GM12891 (cell line): ENCODE measurements around the gene DGAT2L6.
"Not testable (repeated sequence)": the region's sequence is repeated elsewhere in the genome, so short reads cannot be mapped to it uniquely, and the experiment has no call there.

ENCODE experiments used
- DNase-seq: peaks from one replicate; pipeline ENCODE4 v3.0.0; 2011; ENCODE audit warnings: low spot score; ENCODE audit not compliant: insufficient read length
- FAIRE-seq: peaks from 2 replicates; lab custom pipeline; 2011; peaks lifted over from hg19 to GRCh38; lab: Jason Lieb, UNC
- PAX5 ChIP-seq: IDR thresholded peaks from 2 replicates; pipeline ENCODE4 v1.6.1; 2011; ENCODE audit warnings: low read length, moderate library complexity, mild to moderate bottlenecking; ENCODE audit not compliant: insufficient read depth, severe bottlenecking
- POLR2A ChIP-seq: IDR thresholded peaks from 2 replicates; pipeline ENCODE4 v1.6.1; 2011; ENCODE audit warnings: low read depth, low read length, control low read depth
- POLR2AphosphoS5 ChIP-seq: IDR thresholded peaks from 2 replicates; pipeline ENCODE4 v1.6.1; 2011; ENCODE audit warnings: low read depth, low read length, control low read depth
- POU2F2 ChIP-seq: IDR thresholded peaks from 2 replicates; pipeline ENCODE4 v1.6.1; 2011; ENCODE audit warnings: low read depth, mild to moderate bottlenecking, control low read depth, low read length, moderate library complexity
- SPI1 ChIP-seq: IDR thresholded peaks from 2 replicates; pipeline ENCODE4 v1.6.1; 2011; ENCODE audit warnings: low read depth, low read length, control low read depth
- TAF1 ChIP-seq: IDR thresholded peaks from 2 replicates; pipeline ENCODE4 v1.6.1; 2011; ENCODE audit warnings: low read depth, low read length, control low read depth

Gene DGAT2L6

DNA sequence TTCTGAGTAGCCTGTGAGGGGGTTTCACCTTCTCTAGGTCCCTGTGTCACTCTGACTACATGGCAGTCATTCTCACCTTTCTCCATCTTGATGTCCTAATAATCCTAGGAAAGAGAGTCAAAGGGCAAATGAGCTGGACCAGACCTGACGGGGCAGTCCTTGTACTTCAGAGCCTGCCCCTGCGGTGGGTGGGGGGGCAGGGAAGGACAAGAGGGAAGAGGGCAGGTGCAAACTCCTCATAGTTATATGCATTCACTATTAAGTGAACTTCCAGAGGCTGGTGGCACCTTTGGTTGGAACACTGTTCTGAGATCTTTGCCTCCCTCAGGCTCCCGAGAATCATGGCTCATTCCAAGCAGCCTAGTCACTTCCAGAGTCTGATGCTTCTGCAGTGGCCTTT is 57.1 kb downstream of the DGAT2L6 start, which contains the start of gene AWAT1:
TSS of gene AWAT1 (plus strand) at position 301 of the 400 bp plus-strand sequence. CDS start at position 342, 41 bp downstream.
- DNase-seq (no peak), FAIRE-seq (no peak)
- TF ChIP-seq SPI1 (no peak), POLR2A (no peak), POLR2AphosphoS5 (no peak), POU2F2 (no peak), PAX5 (no peak), TAF1 (no peak)

DNA sequence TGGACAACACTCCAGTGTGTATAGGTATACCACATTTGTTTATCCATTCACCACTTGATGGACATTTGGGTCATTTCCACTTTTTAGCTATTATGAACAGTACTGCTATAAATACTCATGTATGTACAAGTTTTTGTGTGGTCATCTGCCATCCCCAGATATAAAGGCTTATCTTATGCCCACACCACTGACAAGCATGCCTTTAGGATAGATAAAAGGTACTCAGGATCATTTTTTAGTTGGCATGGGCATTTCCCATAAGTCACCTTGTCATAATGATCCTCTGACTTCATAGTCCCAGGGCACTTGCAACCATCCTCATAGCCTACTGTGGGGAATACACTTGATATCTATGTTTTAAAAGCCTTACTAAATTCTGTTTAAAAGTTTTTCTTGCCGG is 63.5 kb downstream of the DGAT2L6 start:
- DNase-seq (no peak), FAIRE-seq (no peak)
- TF ChIP-seq SPI1 (no peak), PAX5 (no peak), POLR2A (no peak), POU2F2 (no peak), TAF1 (no peak), POLR2AphosphoS5 (no peak)

DNA sequence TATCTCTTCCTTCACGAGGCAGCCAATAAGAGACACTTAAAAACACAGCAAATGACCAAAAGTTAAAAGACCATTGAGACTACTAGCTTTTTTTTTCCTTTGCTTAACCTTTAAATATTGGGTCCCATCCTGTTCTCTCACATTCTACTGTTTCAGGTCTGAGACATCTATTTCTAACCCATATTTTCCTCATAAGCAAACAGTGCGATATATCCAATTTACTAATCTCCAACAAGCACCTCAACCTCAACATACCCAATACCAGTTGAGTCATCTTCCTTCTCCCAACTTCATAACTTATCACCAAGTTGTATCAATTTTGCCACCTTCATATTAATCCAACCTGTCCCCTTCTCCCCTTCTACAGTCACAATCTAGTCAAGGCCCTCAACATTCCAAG is 64.2 kb downstream of the DGAT2L6 start:
- DNase-seq (no peak), FAIRE-seq (no peak)
- no peak for TF ChIP-seq TAF1
- TF ChIP-seq POLR2A: no peak
- no peak for TF ChIP-seq POLR2AphosphoS5
- no peak for TF ChIP-seq PAX5

DNA sequence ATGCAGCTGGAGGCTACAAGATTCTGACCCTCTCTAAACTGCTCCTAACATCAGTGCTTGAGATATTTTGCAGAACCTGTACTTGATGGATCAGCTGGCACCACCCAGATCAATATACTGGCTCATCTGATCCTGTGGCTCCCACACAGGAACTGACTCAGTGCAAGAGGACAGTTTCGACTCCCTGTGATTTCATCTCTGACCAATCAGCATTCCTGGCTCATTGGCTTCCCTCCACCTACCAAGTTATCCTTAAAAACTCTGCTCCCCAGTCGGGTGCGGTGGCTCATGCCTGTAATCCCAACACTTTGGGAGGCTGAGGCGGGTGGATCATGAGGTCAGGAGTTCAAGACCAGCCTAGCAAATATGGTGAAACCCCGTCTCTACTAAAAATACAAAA is 66.3 kb downstream of the DGAT2L6 start:
- not testable (repeated sequence) for DNase-seq, FAIRE-seq

DNA sequence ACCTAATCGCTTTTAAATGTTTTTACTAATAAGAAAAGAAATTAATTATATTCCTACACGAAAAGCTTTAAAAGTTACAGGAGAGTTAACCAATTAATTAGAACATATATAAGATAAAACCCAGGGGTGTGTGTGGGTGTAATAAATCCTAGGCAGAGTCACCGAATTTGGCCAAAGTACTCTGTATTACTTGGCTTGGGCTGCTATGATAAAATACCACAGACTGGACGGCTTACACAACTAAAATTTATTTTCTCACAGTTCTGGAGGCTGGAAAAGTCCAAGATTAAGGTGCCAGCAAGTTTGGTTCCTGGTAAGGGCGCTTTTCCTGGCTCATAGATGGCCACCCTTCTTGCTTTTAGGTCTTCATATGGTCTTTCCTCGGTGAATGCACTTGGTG is 67.6 kb downstream of the DGAT2L6 start:
- TF ChIP-seq POLR2A: no peak
- TF ChIP-seq POU2F2: no peak
- no peak for TF ChIP-seq SPI1
- TF ChIP-seq TAF1: no peak
- no peak for TF ChIP-seq POLR2AphosphoS5
- no peak for TF ChIP-seq PAX5
- DNase-seq (no peak), FAIRE-seq (no peak)

DNA sequence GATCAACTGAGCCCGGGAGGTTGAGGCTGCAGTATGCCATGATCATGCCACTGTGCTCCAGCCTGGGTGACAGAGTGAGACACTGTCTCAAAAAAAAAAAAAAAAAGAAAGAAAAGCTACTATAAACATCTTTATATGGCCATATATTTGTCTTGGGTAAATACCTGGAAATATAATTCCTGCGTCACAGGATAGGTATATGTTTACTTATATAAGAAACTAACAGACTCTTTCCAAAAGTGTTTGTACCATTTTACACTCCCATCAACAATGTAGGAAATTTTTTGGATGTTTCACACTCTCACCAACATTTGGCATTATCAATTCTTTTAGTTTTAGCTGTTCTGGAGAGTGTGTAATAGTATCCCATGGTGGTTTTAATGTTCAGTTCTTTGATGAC is 70.0 kb downstream of the DGAT2L6 start:
- TF ChIP-seq POLR2AphosphoS5 (no peak), SPI1 (no peak), TAF1 (no peak), POU2F2 (no peak), PAX5 (no peak), POLR2A (no peak)
- FAIRE-seq: no peak

DNA sequence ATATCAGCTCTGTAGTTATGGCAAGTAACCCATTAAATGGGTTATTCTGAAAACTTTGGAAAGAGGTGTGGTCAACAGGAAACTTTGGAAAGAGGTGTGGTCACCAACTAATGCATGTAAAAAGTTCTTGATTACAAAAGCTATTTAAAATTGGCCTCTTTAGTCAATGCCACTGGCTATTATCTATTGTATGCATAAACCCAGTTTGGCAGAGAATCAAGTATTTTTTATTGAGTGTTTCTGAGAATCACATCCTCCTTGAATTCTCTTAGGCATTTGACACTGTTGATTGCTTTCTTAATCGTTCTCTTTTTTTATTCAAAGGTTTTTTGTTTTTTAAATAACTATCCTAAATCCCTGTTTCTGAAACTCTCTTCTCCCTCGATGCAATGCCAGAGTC is 75.2 kb downstream of the DGAT2L6 start:
- TF ChIP-seq POLR2A: no peak
- TF ChIP-seq PAX5: no peak
- TF ChIP-seq POU2F2: no peak
- no peak for TF ChIP-seq POLR2AphosphoS5
- no peak for TF ChIP-seq SPI1
- no peak for TF ChIP-seq TAF1
- DNase-seq: no peak
- no peak for FAIRE-seq

More for the DNA sequence above, 70.0 kb downstream of the DGAT2L6 start:
- DNase-seq: no peak

DNA sequence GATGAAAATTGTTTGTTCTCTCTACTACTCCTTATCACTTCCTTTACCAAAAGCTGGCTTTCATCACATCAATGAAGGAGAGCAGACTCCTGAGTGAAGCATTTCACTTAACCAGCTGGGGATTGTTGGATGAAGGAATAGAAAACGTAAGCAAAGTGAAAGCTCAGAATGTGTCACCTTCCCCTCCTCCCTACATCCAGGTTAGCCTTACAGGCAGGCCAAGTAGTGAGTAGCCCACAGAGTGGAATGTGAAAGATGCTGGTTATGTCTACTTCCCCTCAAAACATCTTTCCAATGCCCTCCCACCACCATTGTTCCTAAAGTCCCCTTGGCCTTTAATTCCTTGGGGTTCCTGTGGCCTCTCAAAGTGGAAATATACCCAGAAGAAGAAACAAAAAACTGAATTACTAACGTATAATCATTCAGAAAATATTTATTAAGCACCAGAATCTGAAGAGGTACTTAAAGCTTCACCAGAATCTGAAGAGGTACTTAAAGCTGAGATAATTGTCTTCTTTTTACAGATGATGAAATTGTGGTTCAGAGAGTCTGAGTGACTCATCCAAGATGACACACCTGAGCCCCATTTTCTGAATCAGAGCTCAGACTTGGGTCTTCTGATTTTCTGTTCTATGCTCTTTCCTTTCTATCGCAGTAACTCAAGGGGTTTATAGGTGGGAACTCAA is 76.2 kb downstream of the DGAT2L6 start:
- FAIRE-seq (no peak), DNase-seq (no peak)

DNA sequence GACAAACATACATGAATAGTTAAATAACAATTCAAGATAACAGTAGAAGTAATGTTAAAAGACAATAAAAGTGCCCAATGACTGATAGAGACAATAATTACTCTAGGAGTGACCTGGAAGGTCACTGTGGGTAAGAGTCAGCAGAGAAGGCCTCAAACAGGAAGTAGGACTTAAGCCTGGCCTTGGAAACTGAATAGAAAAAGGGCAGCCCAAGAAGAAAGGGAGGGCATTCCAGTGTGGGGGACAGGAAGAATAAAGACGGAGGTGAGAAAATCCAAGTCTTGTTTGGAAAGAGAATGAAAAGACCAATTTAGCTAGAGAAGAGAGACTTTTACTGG is 76.7 kb downstream of the DGAT2L6 start:
- FAIRE-seq (no peak), DNase-seq (no peak)
- no peak for TF ChIP-seq SPI1
- TF ChIP-seq POU2F2: no peak
- TF ChIP-seq POLR2A: no peak
- no peak for TF ChIP-seq PAX5
- TF ChIP-seq TAF1: no peak
- no peak for TF ChIP-seq POLR2AphosphoS5

More for the DNA sequence above, 76.2 kb downstream of the DGAT2L6 start:
- TF ChIP-seq TAF1 (no peak), SPI1 (no peak), POLR2AphosphoS5 (no peak), POLR2A (no peak), POU2F2 (no peak), PAX5 (no peak)

DNA sequence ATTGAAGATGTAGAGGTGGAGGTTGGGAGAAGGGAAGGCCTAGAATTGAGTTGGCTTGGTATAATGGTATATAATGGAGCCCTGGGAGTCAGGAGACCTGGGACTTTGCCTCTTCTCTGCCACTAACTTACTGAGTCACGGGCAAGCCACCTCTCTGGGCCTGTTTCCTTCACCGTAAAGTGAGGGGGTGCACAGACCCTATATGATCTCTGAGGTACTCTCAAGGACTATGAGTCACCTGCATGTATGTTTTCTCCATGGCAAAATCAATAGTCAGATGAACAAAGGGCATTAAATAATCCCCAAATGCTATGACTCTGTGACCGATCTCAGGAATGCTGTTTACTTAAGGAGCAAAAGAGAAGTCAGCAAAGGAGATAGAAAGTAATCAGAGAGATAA is 77.6 kb downstream of the DGAT2L6 start:
- FAIRE-seq (no peak), DNase-seq (no peak)
- no peak for TF ChIP-seq POLR2A
